T-helper 22 cell (primary cell): ENCODE measurements around the gene AK2.
"Not testable (repeated sequence)": the region's sequence is repeated elsewhere in the genome, so short reads cannot be mapped to it uniquely, and the experiment has no call there.

Experiments used
- DNase-seq: peaks from one replicate; pipeline ENCODE4 v3.0.0-alpha.2; 2020; ENCODE audit warnings: low read depth

Gene AK2

DNA sequence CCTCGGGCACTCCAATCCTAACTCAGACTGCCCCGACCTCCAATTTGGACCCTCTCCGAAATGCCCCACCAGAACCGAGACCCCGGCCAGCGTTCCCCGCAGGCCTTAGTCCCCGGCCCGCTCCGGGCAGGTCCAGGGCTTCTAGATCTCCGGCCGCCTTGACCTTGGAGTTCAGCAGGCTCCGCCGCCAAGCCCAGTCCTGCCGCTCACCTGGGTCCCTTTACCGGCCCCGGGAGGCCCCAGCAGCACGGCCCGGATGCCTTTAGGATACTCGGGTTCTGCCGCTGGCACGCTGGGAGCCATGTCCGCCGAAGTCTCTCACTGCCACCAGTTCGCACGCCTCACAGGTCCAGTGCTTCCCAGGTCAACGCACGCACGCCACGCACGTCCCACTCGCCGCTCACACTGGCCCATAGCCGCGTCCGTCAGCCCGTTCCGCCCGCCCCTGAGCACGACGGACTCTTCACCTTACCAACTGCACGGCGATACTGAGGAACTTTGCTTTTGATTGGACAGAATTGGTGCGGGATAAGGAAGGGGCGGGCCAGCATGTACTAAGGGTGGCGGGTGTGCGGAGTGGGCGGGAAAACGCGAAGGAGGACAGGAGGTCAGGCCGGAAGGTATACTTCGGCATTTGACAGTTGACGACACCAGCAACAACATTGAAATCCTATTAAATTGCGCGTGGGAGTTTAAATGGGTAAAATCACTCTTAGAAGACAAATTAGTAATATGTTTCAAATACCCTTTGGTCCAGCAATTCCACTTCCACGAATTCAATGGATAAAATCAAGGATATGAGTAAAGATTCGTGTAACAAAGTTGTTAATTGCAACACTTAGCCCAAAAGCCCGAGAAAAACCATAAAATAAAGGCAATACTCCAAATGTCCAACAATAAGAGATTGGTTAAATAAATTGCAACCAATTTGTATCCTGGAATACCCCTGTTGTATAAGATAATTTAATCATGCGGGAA is at the start of gene AK2:
Gene AK2 (minus strand): TSS at position 358 of the 978 bp plus-strand sequence. CDS start 55 bp downstream, at position 303.
- peak; percentile 80 for DNase-seq

DNA sequence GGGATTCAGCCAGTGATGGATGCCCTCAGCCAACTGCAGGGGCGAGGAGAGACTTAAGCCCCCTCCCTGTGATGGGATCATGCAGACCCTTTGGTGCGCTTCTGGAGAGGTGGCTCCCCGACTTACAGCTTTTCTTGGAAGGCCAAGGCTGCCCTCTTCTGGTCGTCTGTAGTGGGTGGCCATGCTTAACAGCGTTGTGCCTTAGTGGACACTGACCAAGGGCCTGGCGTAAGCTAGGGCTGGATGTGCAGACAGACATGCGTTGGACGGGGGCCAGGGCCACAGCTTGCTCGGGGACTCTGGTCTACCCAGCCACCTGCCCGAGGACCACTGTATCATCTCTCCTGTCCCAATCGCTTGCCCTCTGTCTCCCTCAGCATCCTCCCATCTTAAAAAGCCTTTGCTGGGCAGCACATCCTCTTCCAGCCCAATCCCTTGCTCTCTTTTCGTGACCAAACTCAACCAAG is 49.7 kb upstream of the AK2 start:
- DNase-seq = no peak

DNA sequence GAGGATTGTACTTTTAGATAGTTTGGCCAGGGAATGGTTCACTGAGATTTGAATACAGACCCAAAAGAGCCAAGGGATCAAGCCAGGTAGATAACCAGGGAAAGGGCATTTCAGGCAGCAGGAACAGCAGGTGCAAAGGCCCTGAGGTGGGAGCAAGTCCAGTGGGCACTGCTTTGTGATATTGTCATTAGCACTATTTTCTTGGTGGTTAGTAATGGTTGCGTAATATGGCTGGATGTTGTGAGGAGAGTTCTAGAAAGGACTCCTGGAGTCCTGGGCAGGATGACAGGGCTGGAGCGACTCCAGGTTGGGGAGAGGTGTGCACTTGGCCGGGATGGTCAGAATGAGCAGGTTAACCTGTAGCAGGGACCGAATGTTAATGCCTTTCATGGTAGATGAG is 48.6 kb upstream of the AK2 start:
- DNase-seq = no peak

DNA sequence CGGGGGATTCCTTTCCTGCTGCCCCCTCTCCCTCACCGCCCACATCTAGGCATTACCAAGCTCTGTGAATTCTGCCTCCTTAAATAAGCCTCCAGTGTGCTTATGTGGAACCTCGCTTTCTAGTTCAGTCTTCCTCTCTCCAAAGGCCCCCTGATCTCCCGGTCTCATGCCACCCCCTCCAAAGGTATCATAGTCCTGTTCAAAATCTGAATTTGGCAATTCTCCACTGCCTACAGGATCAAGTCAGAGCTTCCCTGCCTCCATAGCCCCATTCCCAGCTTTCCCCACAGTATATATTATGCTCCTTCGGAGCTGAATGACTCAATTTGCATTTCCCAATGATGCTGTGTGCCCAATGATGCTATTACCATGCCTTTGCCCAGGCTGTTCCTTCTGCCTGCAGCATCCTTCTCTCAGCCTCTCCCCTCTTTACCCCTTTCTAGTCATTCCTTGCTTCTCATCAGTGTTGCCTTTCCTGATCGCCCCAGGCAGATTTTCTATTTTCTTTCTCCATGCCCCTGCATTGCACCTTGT is 46.0 kb upstream of the AK2 start:
- DNase-seq = no peak

DNA sequence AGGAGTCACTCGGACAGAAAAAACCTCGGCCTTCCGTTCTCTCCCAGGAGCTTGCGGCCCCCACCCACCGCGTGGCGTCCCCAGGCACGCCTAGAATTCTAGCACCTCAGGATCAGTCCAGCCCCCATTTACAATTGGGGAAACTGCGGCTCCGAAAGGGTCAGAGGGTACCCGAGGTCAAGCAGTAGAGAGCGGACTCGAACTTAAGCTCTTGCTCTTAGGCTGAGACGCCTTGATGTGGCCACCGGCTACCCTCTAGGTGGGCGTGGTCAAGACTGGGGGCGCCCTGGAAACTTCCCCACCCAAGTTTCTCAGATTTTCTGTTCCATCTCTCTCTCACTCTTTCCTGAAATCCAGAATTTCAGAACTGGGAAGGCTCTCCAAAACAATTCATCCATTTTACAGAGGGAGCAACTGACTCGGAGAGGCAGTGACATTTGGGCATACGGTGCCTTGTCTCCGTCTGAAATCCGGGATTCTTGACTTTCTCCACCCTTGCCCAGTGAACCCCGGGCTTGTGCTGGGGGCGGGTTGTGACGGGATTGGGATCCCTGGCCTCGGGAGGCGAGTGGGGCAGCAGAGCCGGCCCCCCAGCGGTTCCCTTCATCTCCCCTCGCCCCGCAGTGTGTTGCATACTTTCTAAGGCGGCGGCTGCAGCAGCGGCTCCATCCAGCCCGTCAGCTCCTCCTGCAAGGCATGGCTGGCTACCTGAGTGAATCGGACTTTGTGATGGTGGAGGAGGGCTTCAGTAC is 45.0 kb upstream of the AK2 start:
- no peak for DNase-seq

DNA sequence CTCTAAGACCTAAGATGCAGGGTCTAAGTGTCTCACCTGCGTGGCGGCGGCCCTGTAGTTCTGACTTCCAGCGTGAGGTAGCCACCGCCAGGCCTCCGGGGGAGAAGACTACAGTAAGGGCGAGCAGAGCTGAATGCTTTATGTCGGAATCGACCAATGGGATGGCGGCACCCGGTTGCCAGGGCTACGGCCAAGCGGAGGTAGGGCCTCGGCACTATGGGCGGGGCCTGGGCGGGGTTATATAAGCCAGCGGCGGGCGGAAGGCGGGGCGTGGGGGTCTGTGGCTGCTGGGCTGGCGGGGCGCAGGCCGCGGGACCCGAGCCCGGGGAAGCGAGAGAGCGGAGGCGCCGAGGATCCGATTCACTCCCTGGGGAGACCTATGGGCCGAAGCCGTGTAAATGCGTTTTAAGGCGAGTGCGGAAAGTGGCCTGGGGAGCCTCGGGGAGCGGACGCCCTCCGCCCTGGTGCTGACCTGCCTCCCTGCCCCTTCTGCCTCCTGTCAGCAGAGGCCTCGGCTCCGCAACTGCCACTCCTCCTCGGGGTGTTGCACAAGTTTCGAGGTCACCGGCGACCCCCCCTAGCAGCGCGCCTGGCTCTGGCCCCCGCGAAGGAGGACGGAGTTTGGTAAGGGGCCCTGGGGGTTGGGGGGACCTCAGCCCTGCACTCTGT is 44.3 kb upstream of the AK2 start, which contains the start of gene AZIN2:
Gene AZIN2 (plus strand): TSS at position 269 of the 669 bp plus-strand sequence. CDS start 1,097 bp downstream, outside the sequence.
- DNase-seq = peak; percentile 95

DNA sequence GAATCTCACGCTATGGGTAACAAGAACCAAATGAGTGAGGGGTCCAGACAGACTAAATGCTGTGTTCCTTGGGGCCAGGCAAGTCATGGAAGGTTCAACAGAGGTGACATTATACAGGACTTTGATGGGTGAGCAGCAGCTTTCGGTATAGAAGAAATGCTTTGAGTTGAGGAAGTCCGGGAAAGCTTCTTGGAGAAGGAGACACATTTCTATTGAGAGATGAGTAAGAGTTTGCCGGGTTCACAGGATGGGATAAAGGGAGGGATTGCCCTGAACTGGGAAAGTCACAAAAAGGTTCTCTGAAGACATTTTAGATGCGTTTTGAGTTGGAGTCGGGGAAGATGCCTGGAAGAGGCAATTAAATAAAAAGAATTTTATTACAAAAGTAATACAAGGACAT is 43.7 kb upstream of the AK2 start:
- DNase-seq = no peak

DNA sequence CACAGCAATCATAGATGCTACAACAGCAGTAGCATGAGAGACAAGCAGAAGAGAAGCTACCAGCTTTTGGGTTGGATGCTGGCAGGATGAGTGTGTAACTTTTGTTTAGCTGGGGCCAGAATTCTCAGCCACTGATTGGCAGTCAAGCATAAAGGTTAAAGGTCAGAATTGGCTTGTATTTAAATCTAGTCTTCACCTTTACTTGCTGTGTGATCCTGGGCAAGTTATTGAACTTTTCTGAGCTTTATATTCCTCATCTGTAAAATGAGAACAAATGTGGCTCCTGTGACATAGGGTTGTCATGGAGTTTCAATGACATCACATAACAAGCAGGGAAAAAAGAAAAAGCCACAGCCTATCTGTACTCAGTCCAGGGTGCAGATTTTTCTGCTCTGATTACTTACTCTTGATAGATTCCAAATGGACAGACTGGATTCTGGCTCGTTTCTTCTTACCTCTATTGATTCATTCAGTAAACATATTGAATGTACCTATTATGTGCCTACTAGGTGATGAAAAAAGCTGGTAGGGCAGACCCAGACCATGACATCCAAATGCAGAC is 41.4 kb upstream of the AK2 start:
- DNase-seq = no peak

DNA sequence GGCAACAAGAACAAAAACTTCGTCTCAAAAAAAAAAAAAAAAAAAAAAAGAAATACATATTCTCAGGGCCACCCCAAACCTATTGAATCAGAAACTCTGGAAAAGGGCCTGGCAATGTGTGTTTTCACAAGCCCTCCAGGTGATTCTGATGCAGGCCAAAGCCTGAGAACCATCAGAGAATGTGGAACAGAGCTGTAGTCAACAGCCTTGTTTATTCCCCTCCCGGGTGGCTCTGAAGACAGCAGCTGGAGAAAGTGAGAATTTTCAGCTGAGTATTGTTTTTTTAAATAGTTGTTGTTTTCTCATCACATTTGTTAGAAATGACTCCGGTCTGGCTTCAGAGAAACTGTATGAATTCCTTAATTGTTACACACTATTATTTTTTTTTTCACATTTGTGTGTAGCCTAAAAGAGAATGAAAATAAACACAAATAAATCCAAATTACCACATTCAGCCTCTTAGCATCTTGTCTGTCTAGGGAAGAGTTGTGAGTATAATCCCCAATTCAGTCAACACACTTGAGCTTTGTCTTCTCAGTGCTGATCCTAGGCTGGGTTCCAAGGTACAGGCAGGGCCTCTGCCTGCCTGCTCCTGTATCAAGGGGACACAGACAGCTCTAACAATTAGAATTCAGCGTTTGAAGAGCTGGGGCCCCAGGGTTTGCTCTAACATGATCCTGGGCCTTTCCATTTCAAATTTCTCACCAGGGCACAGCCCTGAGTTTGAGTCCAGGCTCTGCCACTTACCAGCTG is 37.7 kb upstream of the AK2 start:
- DNase-seq = no peak

DNA sequence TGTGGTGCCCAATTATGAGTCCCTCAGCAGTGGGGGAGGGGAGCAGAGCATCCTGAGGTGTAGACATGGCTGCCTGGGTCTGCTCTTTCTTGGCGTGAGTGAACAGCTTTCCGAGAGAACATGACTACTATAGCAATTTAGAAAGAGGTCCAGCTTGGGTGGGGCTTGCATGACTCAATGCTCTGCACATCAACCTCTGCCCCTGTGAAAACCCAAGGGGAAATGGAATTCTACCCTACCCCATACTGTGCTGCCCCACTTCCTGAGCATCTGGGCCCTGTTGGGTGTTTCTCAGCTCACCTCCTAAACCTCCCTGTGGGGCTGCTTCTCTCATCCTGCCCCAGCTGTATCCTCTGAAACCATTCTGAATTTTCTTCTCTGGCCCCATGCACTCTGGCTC is 36.0 kb upstream of the AK2 start:
- no peak for DNase-seq

DNA sequence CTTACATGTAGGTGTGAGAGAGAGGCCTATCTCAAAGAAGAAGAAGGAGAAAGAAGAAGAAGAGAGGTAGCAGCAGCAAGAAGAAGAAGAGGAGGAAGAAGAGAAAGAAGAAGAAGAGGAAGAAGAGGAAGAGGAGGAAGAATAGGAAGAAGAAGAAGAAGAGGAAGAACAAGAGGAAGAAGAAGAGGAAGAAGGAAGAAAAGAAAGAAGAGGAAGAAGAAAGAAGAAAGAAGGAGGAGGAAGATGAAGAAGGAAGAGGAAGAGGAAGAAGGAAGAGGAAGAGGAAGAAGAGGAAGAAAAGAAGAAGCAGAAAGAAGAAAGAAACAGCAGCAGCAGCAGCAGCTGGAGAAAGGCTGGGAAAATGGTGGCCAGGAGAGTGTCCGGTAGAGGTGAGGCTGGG is 33.9 kb upstream of the AK2 start:
- DNase-seq = no peak

DNA sequence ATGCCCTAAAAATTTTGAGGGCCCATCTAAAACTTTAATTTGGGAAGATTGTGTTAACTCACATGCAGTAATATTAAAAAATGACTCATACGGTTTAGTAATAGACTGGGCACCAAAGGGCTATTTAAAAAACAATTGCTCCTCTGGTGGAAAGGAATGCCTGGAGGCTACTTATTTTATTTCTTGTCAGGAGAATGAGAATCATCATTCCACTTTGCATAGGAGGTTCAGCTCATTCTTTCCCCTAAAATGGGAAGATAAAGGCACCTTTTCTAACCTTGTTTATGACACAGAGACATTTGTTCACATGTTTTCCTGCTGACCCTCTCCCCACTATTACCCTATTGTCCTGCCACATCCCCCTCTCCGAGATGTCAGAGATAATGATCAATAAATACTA is 31.4 kb upstream of the AK2 start:
- DNase-seq = not testable (repeated sequence)

DNA sequence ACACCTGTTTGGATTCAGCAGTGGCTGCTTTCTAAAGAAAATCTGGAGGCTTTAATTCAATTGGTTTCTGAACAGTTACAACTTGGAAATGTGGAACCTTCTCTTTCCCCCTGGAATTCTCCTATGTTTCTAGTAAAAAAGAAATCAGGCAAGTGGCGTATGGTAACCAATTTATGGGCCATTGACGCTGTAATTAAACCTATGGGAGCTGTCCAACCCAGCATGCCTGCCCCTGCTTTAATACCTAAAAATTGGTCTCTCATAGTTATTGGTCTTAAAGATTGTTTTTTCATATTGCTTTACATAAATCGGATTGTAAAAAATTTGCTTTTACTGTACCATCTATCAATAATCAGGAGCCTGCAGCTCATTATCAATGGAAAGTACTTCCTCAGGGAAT is 29.8 kb upstream of the AK2 start:
- not testable (repeated sequence) for DNase-seq

DNA sequence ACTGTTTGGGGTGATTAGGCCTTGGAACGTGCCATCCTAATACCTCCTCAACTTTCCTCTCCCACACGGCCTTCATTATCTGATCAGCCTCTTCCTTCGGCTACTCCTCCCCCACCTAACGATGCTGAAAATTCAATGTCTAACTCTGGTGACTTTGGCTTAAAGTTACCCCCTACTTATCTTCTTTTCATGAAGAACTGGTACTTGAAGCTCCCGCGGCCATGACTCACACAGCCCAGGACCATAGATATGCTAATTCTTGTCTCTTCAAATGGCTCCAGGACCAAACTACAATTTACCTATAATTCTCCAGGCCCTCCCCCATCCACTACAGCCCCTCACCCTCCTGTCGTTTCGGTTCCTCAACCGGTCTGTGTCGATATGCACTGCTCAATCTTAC is 28.6 kb upstream of the AK2 start:
- DNase-seq = no peak

DNA sequence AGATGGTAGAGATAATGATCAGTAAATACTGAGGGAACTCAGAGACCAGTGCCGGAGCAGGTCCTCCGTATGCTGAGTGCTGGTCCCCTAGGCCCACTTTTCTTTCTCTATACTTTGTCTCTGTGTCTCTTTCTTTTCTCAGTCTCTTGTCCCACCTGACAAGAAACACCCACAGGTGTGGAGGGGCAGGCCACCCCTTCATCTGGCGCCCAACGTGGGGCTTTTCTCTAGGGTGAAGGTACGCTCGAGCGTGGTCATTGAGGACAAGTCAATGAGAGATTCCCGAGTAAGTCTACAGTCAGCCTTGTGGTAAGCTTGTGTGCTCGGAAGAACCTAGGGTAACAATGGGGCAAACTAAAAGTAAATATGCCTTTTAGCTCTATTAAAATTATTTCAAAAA is 27.6 kb upstream of the AK2 start:
- DNase-seq = not testable (repeated sequence)

DNA sequence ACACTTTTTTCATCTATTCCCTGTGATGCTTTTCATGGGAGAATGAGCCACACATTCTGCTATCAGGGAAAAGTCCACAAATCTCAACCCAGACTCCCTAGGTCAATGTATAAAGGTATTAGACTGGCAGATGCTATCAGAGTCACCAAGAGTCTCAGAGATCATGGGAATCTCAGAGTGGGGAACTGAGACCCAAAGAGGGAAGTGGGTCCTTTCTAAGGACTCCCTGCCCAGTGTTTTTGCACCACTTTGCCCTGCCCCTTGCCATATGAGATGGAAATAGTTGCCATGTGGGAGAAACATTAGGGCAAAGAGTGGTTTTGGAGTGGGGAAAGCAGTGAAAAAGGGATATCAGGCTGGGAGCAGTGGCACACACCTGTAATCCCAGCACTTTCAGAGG is 25.2 kb upstream of the AK2 start:
- DNase-seq = no peak

DNA sequence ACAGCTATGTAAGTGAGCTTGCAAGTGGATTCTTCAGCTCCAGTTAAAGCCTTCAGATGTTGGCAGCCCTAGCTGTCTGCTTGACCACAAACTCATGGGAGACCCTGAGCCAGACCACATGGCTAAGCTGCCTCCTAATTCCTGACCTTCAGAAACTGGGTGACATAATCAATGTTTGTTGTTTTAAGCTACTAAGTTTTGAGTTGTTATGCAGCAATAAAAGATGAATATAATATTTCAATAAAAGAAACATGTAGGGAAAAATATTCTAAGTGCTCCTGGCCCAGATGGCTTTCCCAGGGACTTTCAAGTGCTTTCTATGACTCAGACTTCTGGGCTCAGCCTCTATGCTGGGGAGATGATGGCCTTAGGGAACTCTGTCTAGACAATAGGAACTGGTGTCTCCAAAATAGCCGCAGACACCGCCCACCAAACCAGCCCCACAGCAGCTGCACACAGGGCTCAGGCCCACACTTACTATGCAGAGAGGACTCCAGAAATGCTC is 23.9 kb upstream of the AK2 start:
- DNase-seq = no peak

DNA sequence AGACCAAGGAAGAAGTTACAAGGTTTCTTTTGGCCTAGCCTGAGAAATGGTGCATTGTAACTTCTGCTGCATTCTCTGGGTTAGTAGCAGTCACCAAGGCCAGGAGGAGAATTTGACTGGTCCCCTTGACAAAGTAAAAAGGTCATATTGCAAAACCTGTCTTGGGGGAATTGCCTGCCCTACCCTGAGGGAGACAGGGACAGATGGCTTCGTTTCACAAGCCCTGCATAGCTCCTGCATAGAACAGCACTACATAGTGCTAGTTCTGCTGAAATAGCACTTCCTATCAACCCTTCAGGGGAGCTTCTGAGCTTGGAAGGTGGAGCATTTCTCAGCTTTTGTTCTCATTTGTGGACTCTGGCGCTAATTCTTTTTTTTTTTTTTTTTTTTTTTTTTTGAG is 20.4 kb upstream of the AK2 start:
- DNase-seq = no peak

DNA sequence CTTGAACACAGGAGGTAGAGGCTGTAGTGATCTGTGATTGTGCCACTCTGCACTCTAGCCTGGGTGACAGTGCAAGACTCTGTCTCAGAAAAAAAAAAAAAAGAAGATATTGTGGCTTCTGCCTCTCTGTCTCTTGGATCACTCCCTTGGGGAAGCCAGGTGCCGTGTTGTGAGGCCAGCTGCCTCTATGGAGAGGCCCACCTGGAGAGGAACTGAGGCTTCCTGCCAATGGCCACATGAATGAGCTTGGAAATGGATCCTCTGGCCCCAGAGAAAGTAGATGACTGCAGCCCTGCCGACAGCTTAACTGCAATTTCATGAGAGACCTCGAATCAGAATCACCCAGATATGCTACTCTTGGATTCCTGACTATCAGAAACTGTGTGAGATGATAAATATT is 19.7 kb upstream of the AK2 start:
- no peak for DNase-seq

DNA sequence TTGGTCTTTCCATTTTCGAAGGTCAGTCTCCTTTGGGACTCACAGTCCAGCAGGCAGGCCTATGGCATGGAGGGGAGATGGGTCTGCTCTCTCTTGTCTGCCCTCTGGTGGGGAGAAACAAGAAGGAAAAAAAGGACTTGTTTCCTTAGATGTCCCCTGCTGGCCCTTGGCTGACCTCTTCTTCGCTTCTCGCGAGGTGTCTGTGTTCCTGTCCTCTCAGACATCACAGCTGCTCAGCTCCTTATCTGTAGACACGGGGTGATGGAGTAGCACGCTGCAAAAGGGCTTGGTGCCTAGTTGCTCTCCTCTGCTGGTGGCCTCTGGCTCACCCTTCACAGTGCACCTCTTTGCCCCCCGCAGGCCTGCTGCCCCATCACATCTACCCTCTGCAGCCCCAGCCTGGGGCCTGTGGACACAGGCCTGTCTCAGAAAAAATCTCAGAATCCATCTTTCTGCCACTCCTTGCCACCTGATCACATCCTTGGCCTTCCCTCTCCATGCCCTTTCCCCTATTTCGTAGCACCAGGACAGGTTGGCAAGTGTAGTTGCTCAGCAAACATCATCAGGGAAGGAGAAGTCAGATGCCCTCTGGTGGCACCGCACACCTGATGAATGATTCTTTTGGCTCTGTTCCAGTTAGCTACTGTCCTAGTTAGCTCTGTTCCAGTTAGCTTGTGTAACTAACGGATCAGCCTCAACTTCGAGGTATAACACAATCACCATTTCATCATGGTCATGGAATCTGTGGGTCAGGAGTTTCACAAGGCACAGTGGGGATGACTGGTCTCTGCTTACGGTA is 18.7 kb upstream of the AK2 start:
- no peak for DNase-seq
